IMR-90 (cell line): Measurements from ENCODE around the gene MYPN. TPM values are rescaled to one million over a fixed set of nuclear protein-coding genes. Genes with fewer than 3 reads are reported as not detected.

Experiments
- ATAC-seq: fragments of 200-7000 bp; cut with Tn5 transposase; 2 replicates; pipeline ENCODE4 v1.9.1; 2020; ENCODE audit warnings: low read depth, mild to moderate bottlenecking, moderate library complexity
- BruUV-seq: library from RNA; stranded (reverse); fragments of 400-500 nt; replicated peaks from 2 replicates; lab custom pipeline; 2021; lab: Mats Ljungman, UMichigan
- CTCF ChIA-PET: fragments of 300-600 bp; formaldehyde crosslinking; extraction: SDS; loops from one replicate; lab custom pipeline; 2021; ENCODE audit warnings: antibody characterized with exemption; lab: Yijun Ruan, JAX
- POLR2A ChIA-PET: fragments of 300-600 bp; sonication (Branson Sonifier 250); formaldehyde crosslinking; loops from one replicate; lab custom pipeline; 2022; ENCODE audit warnings: antibody characterized with exemption; ENCODE audit not compliant: unreplicated experiment; lab: Charles Lee
- DNase-seq: peaks from one replicate; pipeline ENCODE4 v3.0.0; 2013
- H2AFZ ChIP-seq: replicated peaks from 2 replicates; pipeline ENCODE3; 2013; ENCODE audit warnings: low read length, mild to moderate bottlenecking; ENCODE audit not compliant: poor library complexity
- H2AK5ac ChIP-seq: 2 replicates; pipeline ENCODE4 v1.6.1; 2013; ENCODE audit warnings: low read depth, low read length, inconsistent platforms
- H2AK9ac ChIP-seq: replicated peaks from 2 replicates; pipeline ENCODE3; 2013; ENCODE audit warnings: mild to moderate bottlenecking, low read depth, low read length, moderate library complexity; ENCODE audit not compliant: poor library complexity
- H2BK120ac ChIP-seq: 2 replicates; pipeline ENCODE4 v1.6.1; 2013; ENCODE audit warnings: low read depth, low read length, inconsistent platforms
- H2BK15ac ChIP-seq: 3 replicates; pipeline ENCODE4 v1.6.1; 2013; ENCODE audit warnings: low read depth, low read length, inconsistent platforms
- H2BK20ac ChIP-seq: 2 replicates; pipeline ENCODE4 v1.6.1; 2013; ENCODE audit warnings: low read depth, mild to moderate bottlenecking, inconsistent platforms, low read length, moderate library complexity
- H2BK5ac ChIP-seq: 2 replicates; pipeline ENCODE4 v1.6.1; 2013; ENCODE audit warnings: mild to moderate bottlenecking, low read depth, low read length, inconsistent platforms; ENCODE audit not compliant: poor library complexity, severe bottlenecking
- H3K14ac ChIP-seq: replicated peaks from 2 replicates; pipeline ENCODE4 v1.6.1; 2013; ENCODE audit warnings: low read depth, low read length, inconsistent platforms
- H3K18ac ChIP-seq: 2 replicates; pipeline ENCODE4 v1.6.1; 2013; ENCODE audit warnings: low read depth, low read length, control low read depth
- H3K23ac ChIP-seq: 2 replicates; pipeline ENCODE4 v1.6.1; 2013; ENCODE audit warnings: low read depth, low read length, inconsistent platforms
- H3K27ac ChIP-seq: 2 replicates; pipeline ENCODE4 v1.5.1; 2013; ENCODE audit warnings: mild to moderate bottlenecking, control low read depth, low read length; ENCODE audit not compliant: insufficient read depth
- H3K27me3 ChIP-seq: 2 replicates; pipeline ENCODE4 v1.6.1; 2013; ENCODE audit warnings: low read length; ENCODE audit not compliant: control insufficient read depth, insufficient read depth
- H3K36me3 ChIP-seq: 2 replicates; pipeline ENCODE4 v1.6.1; 2013; ENCODE audit warnings: low read length, mixed read lengths; ENCODE audit not compliant: control insufficient read depth, insufficient read depth
- H3K4ac ChIP-seq: 2 replicates; pipeline ENCODE4 v1.6.1; 2013; ENCODE audit warnings: low read depth, low read length, inconsistent platforms
- H3K4me1 ChIP-seq: 2 replicates; pipeline ENCODE4 v1.6.1; 2013; ENCODE audit warnings: low read length, mixed read lengths; ENCODE audit not compliant: control insufficient read depth, insufficient read depth
- H3K4me2 ChIP-seq: 2 replicates; pipeline ENCODE4 v1.6.1; 2013; ENCODE audit warnings: low read depth, mild to moderate bottlenecking, control low read depth, low read length, moderate library complexity
- H3K4me3 ChIP-seq: 2 replicates; pipeline ENCODE4 v1.5.1; 2013; ENCODE audit warnings: low read depth, mild to moderate bottlenecking, control low read depth, low read length, moderate library complexity; ENCODE audit not compliant: insufficient read depth
- H3K56ac ChIP-seq: 2 replicates; pipeline ENCODE4 v1.6.1; 2013; ENCODE audit warnings: low read length, inconsistent platforms; ENCODE audit not compliant: insufficient read depth; ENCODE audit errors: extremely low read depth
- H3K79me1 ChIP-seq, 2 experiments: 2 replicates each; pipeline ENCODE4 v1.6.1; 2013; ENCODE audit warnings: low read length in 2 of 2, inconsistent platforms in 1 of 2, low read depth in 1 of 2
- H3K9ac ChIP-seq: 2 replicates; pipeline ENCODE4 v1.6.1; 2013; ENCODE audit warnings: low read depth, low read length, control low read depth
- H3K9me1 ChIP-seq: 2 replicates; pipeline ENCODE4 v1.6.1; 2013; ENCODE audit warnings: low read length, inconsistent platforms; ENCODE audit not compliant: insufficient read depth
- H3K9me3 ChIP-seq: 2 replicates; pipeline ENCODE4 v1.6.1; 2013; ENCODE audit warnings: low read length; ENCODE audit not compliant: control insufficient read depth, insufficient read depth
- H4K20me1 ChIP-seq: 2 replicates; pipeline ENCODE4 v1.6.1; 2013; ENCODE audit warnings: low read length, inconsistent platforms; ENCODE audit not compliant: insufficient read depth
- H4K5ac ChIP-seq: 2 replicates; pipeline ENCODE4 v1.6.1; 2013; ENCODE audit warnings: mild to moderate bottlenecking, low read depth, low read length, control low read depth
- H4K8ac ChIP-seq, 2 experiments: 2 replicates each; pipeline ENCODE4 v1.6.1; 2013; ENCODE audit warnings: low read depth in 2 of 2, low read length in 2 of 2, control low read depth in 1 of 2, inconsistent platforms in 1 of 2
- H4K91ac ChIP-seq: 2 replicates; pipeline ENCODE4 v1.6.1; 2013; ENCODE audit warnings: low read depth, low read length, inconsistent platforms; ENCODE audit not compliant: insufficient read depth
- CEBPB ChIP-seq: IDR thresholded peaks from 2 replicates; pipeline ENCODE4 v1.6.1; 2012; ENCODE audit warnings: low read depth, low read length, improper control_type of control experiment
- CHD1 ChIP-seq: IDR thresholded peaks from 2 replicates; pipeline ENCODE4 v1.6.1; 2012; ENCODE audit warnings: low read depth, low read length, improper control_type of control experiment
- MAZ ChIP-seq: IDR thresholded peaks from 2 replicates; pipeline ENCODE4 v1.6.1; 2012; ENCODE audit warnings: low read depth, mild to moderate bottlenecking, low read length, improper control_type of control experiment, moderate library complexity, borderline replicate concordance
- MXI1 ChIP-seq: IDR thresholded peaks from 2 replicates; pipeline ENCODE4 v1.6.1; 2012; ENCODE audit warnings: low read depth, mild to moderate bottlenecking, low read length, moderate library complexity, borderline replicate concordance
- NFE2L2 ChIP-seq: fragments of 150-350 bp; IDR thresholded peaks from 2 replicates; pipeline ENCODE4 v1.6.1; 2016; ENCODE audit warnings: low read depth, mild to moderate bottlenecking, low read length
- POLR2A ChIP-seq: IDR thresholded peaks from 2 replicates; pipeline ENCODE4 v1.6.1; 2012; ENCODE audit warnings: mild to moderate bottlenecking, low read depth, low read length
- RAD21 ChIP-seq: IDR thresholded peaks from 2 replicates; pipeline ENCODE4 v1.6.1; 2012; ENCODE audit warnings: low read length, improper control_type of control experiment
- RCOR1 ChIP-seq: IDR thresholded peaks from 2 replicates; pipeline ENCODE4 v1.6.1; 2012; ENCODE audit warnings: mild to moderate bottlenecking, low read length, improper control_type of control experiment; ENCODE audit not compliant: insufficient replicate concordance
- RFX5 ChIP-seq: IDR thresholded peaks from 2 replicates; pipeline ENCODE4 v1.8.0; 2012; ENCODE audit warnings: low read depth, mild to moderate bottlenecking, low read length, moderate library complexity
- SMC3 ChIP-seq: fragments of 150-350 bp; IDR thresholded peaks from 2 replicates; pipeline ENCODE4 v1.6.1; 2016; ENCODE audit warnings: low read depth, mild to moderate bottlenecking, antibody characterized with exemption, low read length, moderate library complexity
- WGBS, 2 experiments: methylation state at CpG; one replicate each; pipeline versions ENCODE4 v1.1.5 to v1.1.7; 2013; ENCODE audit warnings: missing lambda C conversion rate in 2 of 2; ENCODE audit not compliant: insufficient read length in 1 of 2; ENCODE audit errors: extremely low coverage in 2 of 2; 5-methylcytosine and 5-hydroxymethylcytosine counted together
- dilution Hi-C: fragments of 300-500 bp; cut with HindIII; formaldehyde crosslinking; loops from one replicate; pipeline ENCODE4 v1.14.3; 2018; ENCODE audit warnings: low sequenced_read_pairs; ENCODE audit not compliant: unreplicated experiment
- in situ Hi-C: fragments of 300-500 bp; cut with MboI; formaldehyde crosslinking; loops from 3 replicates; pipeline ENCODE4 v1.14.3; 2019; ENCODE audit warnings: low sequenced_read_pairs, inconsistent platforms, mixed read lengths
- intact Hi-C: fragments of 100-400 bp; cut with micrococcal nuclease; formaldehyde crosslinking; loops from 2 replicates; pipeline ENCODE4 v1.10.0; 2022
- polyA plus RNA-seq, 3 experiments: library from polyadenylated mRNA; depleted of rRNA; stranded (reverse); fragments of >200 nt; gene quantifications; 2 replicates each; pipeline ENCODE4 v1.2.3, GENCODE V29; 2012; ENCODE audit warnings: low replicate concordance in 1 of 3
- total RNA-seq: library from RNA; depleted of rRNA; stranded (reverse); fragments of >200 nt; gene quantifications from 2 replicates; pipeline ENCODE4 v1.2.3, GENCODE V29; 2012
- TF ChIP-seq, protein P1 (sequence below): fragments of 150-350 bp; IDR thresholded peaks from 2 replicates; pipeline ENCODE4 v1.6.1; 2017; ENCODE audit warnings: mild to moderate bottlenecking, antibody characterized with exemption, low read length, low read depth
- TF ChIP-seq, protein P2 (sequence below): conservative IDR thresholded peaks from 2 replicates; pipeline ENCODE4 v1.5.1; 2012; ENCODE audit warnings: mild to moderate bottlenecking, low read depth, low read length, improper control_type of control experiment
- TF ChIP-seq, protein P3 (sequence below): fragments of 150-350 bp; IDR thresholded peaks from 2 replicates; pipeline ENCODE4 v1.6.1; 2016; ENCODE audit warnings: low read depth, mild to moderate bottlenecking, low read length, moderate library complexity, borderline replicate concordance

The MYPN gene
- total and polyA plus RNA-seq, 2 of the 4 experiments (the other 2 are of a cell fraction), result 7.8 to 13.1 TPM

DNA sequence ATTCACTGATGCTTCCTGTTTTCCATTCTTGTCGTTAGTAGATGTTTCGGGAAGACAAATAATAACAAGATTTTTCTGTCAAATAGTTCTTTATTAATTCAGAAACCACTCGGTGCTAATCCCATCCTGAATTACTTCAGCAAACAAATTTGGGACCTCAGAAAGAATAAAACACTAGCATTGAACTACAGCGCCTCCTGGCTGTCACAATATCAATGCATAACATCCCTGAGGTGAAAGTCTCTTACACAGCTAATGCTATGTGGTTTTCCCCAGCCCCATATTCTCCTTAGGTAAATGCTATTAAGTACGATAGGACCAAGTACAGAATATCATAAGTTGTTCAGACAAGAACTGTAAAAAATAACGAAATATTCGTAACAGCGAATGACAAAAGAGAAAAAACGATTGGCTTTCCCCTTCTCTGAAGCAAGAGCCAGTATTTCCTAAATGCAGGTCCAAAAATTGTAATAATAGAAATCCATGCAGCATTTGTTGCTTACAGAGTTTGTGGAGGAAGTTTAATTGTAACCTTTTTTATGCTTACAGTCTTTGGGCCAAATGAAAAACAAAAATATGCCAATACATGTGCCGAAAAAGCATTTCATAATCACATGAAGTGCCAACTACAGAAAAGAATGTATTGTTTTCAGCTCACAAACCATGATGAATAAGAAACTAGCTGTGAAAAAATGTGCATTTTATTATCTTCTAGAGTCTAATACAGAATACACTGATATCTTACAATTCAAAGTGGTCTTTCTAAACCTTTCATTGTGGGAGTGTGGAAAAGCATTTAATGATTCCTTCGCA, 47.3 kb downstream of the MYPN start:
- H3K9ac ChIP-seq, result no peak overlapping the region
- peak overlapping the region; percentile 97 for H3K4ac ChIP-seq
- peaks cover 16% of the 10 kb centered on the region for H3K4me1 ChIP-seq
- peak overlapping the region; percentile 96 for H2BK5ac ChIP-seq
- no peak overlapping the region for H2AFZ ChIP-seq
- in situ Hi-C loops, result no loop called here
- H2BK20ac ChIP-seq, result peak overlapping the region; percentile 96
- H3K27me3 ChIP-seq, result no peaks in the 10 kb centered on the region
- H2BK120ac ChIP-seq, result peak overlapping the region; percentile 96
- H3K79me1 ChIP-seq, result peaks cover 11 to 16% of the 10 kb centered on the region in 2 experiments; a peak in 3 of 4 replicates
- H2AK5ac ChIP-seq, result peak overlapping the region; percentile 98
- H4K5ac ChIP-seq, result peak overlapping the region; percentile 84
- no peaks in the 10 kb centered on the region for H3K9me3 ChIP-seq
- intact Hi-C loops, result loop anchor here (1.0 to 2.0 kb wide), 5 partner anchors 52 to 302 kb away; partner anchors contain the start of genes HERC4 and SIRT1
- no peak overlapping the region for H3K4me2 ChIP-seq
- peak overlapping the region; percentile 82 for H2AK9ac ChIP-seq
- peak overlapping the region; percentile 90 for H3K14ac ChIP-seq
- no peaks in the 10 kb centered on the region for H4K20me1 ChIP-seq
- peak overlapping the region; percentile 95; the same call in 1 of the 2 replicates for H3K23ac ChIP-seq
- peak overlapping the region; percentile 91 for H4K91ac ChIP-seq
- dilution Hi-C loops, result no loop called here
- H4K8ac ChIP-seq, result peak overlapping the region; percentile 95 to 96
- H3K36me3 ChIP-seq, result no peaks in the 10 kb centered on the region; the same call in 1 of the 2 replicates
- BruUV-seq, result no TSS peak
- 80% methylated on average over 2 of the region's 11 CpGs; no CpG with 5 or more reads in 1 of the 2 experiments for WGBS, 2 experiments
- H3K56ac ChIP-seq, result peak overlapping the region; percentile 76
- H3K9me1 ChIP-seq, result peaks cover 15% of the 10 kb centered on the region
- H3K27ac ChIP-seq, result peak overlapping the region; percentile 30; the same call in 1 of the 2 replicates
- no peak overlapping the region for H3K4me3 ChIP-seq
- ATAC-seq (peak; percentile 13), DNase-seq (peak; percentile 76)
- ChIA-PET POLR2A (no interaction called here), CTCF (interaction anchor here (0.6 to 3.2 kb wide), 11 partner anchors 13 to 289 kb away, joined by 3 to 40 read pairs (median 5); no protein-coding TSS in a partner anchor)
- peak overlapping the region; percentile 96 for H2BK15ac ChIP-seq
- H3K18ac ChIP-seq, result peak overlapping the region; percentile 97; the same call in 1 of the 2 replicates
- TF ChIP-seq CEBPB (no peak), POLR2A (0 out of 2 replicates have a peak, but pooled peaks have one; percentile 31), MXI1 (no peak), SMC3 (peak; percentile 97), NFE2L2 (no peak), RFX5 (no peak), MAZ (no peak), CHD1 (no peak; the same call in 1 of the 2 replicates), RAD21 (peak; percentile 91), RCOR1 (no peak)
- TF ChIP-seq, protein P1, sequence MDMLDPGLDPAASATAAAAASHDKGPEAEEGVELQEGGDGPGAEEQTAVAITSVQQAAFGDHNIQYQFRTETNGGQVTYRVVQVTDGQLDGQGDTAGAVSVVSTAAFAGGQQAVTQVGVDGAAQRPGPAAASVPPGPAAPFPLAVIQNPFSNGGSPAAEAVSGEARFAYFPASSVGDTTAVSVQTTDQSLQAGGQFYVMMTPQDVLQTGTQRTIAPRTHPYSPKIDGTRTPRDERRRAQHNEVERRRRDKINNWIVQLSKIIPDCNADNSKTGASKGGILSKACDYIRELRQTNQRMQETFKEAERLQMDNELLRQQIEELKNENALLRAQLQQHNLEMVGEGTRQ, result no peak
- TF ChIP-seq, protein P2, sequence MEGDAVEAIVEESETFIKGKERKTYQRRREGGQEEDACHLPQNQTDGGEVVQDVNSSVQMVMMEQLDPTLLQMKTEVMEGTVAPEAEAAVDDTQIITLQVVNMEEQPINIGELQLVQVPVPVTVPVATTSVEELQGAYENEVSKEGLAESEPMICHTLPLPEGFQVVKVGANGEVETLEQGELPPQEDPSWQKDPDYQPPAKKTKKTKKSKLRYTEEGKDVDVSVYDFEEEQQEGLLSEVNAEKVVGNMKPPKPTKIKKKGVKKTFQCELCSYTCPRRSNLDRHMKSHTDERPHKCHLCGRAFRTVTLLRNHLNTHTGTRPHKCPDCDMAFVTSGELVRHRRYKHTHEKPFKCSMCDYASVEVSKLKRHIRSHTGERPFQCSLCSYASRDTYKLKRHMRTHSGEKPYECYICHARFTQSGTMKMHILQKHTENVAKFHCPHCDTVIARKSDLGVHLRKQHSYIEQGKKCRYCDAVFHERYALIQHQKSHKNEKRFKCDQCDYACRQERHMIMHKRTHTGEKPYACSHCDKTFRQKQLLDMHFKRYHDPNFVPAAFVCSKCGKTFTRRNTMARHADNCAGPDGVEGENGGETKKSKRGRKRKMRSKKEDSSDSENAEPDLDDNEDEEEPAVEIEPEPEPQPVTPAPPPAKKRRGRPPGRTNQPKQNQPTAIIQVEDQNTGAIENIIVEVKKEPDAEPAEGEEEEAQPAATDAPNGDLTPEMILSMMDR, result peak; percentile 90
- TF ChIP-seq, protein P3, sequence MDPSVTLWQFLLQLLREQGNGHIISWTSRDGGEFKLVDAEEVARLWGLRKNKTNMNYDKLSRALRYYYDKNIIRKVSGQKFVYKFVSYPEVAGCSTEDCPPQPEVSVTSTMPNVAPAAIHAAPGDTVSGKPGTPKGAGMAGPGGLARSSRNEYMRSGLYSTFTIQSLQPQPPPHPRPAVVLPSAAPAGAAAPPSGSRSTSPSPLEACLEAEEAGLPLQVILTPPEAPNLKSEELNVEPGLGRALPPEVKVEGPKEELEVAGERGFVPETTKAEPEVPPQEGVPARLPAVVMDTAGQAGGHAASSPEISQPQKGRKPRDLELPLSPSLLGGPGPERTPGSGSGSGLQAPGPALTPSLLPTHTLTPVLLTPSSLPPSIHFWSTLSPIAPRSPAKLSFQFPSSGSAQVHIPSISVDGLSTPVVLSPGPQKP, result no peak
